Loucy (cell line): ENCODE data around the gene BMERB1.

Source experiments
- H2AFZ ChIP-seq: fragments of 200-600 bp; sonication (generic); 2 replicates; pipeline ENCODE4 v1.6.0; 2016; ENCODE audit warnings: antibody characterized with exemption, mild to moderate bottlenecking, low read length, moderate library complexity
- H3F3A ChIP-seq: fragments of 200-600 bp; 2 replicates; pipeline ENCODE4 v1.6.0; 2016; ENCODE audit warnings: antibody characterized with exemption, low read depth, mild to moderate bottlenecking
- H3K27me3 ChIP-seq: fragments of 200-600 bp; sonication (generic); 2 replicates; pipeline ENCODE4 v1.6.1; 2014; ENCODE audit warnings: low read length, mild to moderate bottlenecking; ENCODE audit not compliant: insufficient read depth, poor library complexity, severe bottlenecking
- H3K36me3 ChIP-seq: fragments of 200-600 bp; sonication (generic); 2 replicates; pipeline ENCODE4 v1.6.1; 2016; ENCODE audit warnings: low read length; ENCODE audit not compliant: insufficient read depth
- H3K4me1 ChIP-seq: fragments of 200-600 bp; sonication (generic); 2 replicates; pipeline ENCODE4 v1.5.1; 2014; ENCODE audit warnings: low read length, mild to moderate bottlenecking; ENCODE audit not compliant: insufficient read depth, poor library complexity, severe bottlenecking
- H3K4me2 ChIP-seq: fragments of 200-600 bp; sonication (generic); 2 replicates; pipeline ENCODE4 v1.6.0; 2014; ENCODE audit warnings: antibody characterized with exemption, low read length, low read depth, mild to moderate bottlenecking; ENCODE audit not compliant: poor library complexity, severe bottlenecking
- H3K4me3 ChIP-seq: fragments of 200-600 bp; sonication (generic); 2 replicates; pipeline ENCODE4 v1.5.1; 2014; ENCODE audit warnings: low read length, mild to moderate bottlenecking, mixed read lengths; ENCODE audit not compliant: poor library complexity, severe bottlenecking
- H3K79me2 ChIP-seq: fragments of 200-600 bp; sonication (generic); 2 replicates; pipeline ENCODE4 v1.6.1; 2014; ENCODE audit warnings: low read length; ENCODE audit not compliant: insufficient read depth
- H3K9ac ChIP-seq: fragments of 200-600 bp; sonication (generic); 2 replicates; pipeline ENCODE4 v1.6.0; 2014; ENCODE audit warnings: mild to moderate bottlenecking, low read depth, low read length, moderate library complexity; ENCODE audit not compliant: poor library complexity, severe bottlenecking
- H3K9me2 ChIP-seq: fragments of 200-600 bp; sonication (generic); replicated peaks from 2 replicates; pipeline ENCODE4 v1.6.1; 2016; ENCODE audit warnings: low read depth, low read length, mixed read lengths
- H3K9me3 ChIP-seq: fragments of 200-600 bp; sonication (generic); 2 replicates; pipeline ENCODE4 v1.6.1; 2014; ENCODE audit warnings: mild to moderate bottlenecking, antibody characterized with exemption, low read length, low read depth; ENCODE audit not compliant: insufficient read depth
- H4K20me1 ChIP-seq: fragments of 200-600 bp; sonication (generic); 2 replicates; pipeline ENCODE4 v1.6.0; 2014; ENCODE audit warnings: antibody characterized with exemption, low read length, mild to moderate bottlenecking; ENCODE audit not compliant: insufficient read depth, poor library complexity, severe bottlenecking
- CTCF ChIP-seq: fragments of 200-600 bp; sonication (generic); conservative IDR thresholded peaks from 2 replicates; pipeline ENCODE4 v1.5.1; 2014; ENCODE audit warnings: mild to moderate bottlenecking, antibody characterized with exemption, low read length
- EZH2phosphoT487 ChIP-seq: fragments of 200-600 bp; IDR thresholded peaks from 2 replicates; pipeline ENCODE4 v1.6.1; 2018; ENCODE audit warnings: antibody characterized with exemption, mild to moderate bottlenecking, moderate library complexity, borderline replicate concordance

The BMERB1 gene

GRCh38 chr16:15597822-15598647, 163.6 kb downstream of the BMERB1 start:
- Histone ChIP-seq H3K9me2 (no peaks in the 10 kb centered on the region), H3K9ac (no peak overlapping the region), H3K27me3 (no peaks in the 10 kb centered on the region), H3K79me2 (no peaks in the 10 kb centered on the region), H4K20me1 (no peaks in the 10 kb centered on the region), H3K4me2 (no peak overlapping the region), H3F3A (no peaks in the 10 kb centered on the region), H3K4me1 (no peaks in the 10 kb centered on the region), H3K9me3 (no peaks in the 10 kb centered on the region), H3K36me3 (peaks cover 43% of the 10 kb centered on the region; the same call in 1 of the 2 replicates), H3K4me3 (no peak overlapping the region), H2AFZ (no peak overlapping the region)
- TF ChIP-seq CTCF (no peak), EZH2phosphoT487 (no peak)

- Histone ChIP-seq H3K9ac (no peak overlapping the region), H3K27me3 (no peaks in the 10 kb centered on the region), H2AFZ (no peak overlapping the region), H3K9me2 (no peaks in the 10 kb centered on the region), H3K4me2 (no peak overlapping the region), H3F3A (no peaks in the 10 kb centered on the region), H3K36me3 (peaks cover 50% of the 10 kb centered on the region; the same call in 1 of the 2 replicates), H3K4me3 (no peak overlapping the region), H4K20me1 (no peaks in the 10 kb centered on the region), H3K9me3 (no peaks in the 10 kb centered on the region), H3K79me2 (no peaks in the 10 kb centered on the region), H3K4me1 (no peaks in the 10 kb centered on the region)
- TF ChIP-seq EZH2phosphoT487 (no peak), CTCF (no peak)
Measured at GRCh38 chr16:15598648-15599190, 164.3 kb downstream of the BMERB1 start.

GRCh38 chr16:15599303-15600070, 165.1 kb downstream of the BMERB1 start:
- no peak overlapping the region for H3K4me2 ChIP-seq
- H2AFZ ChIP-seq = no peak overlapping the region
- H3K9ac ChIP-seq = no peak overlapping the region
- no peaks in the 10 kb centered on the region for H3K27me3 ChIP-seq
- H3K4me1 ChIP-seq = no peaks in the 10 kb centered on the region
- no peaks in the 10 kb centered on the region for H3K9me2 ChIP-seq
- no peaks in the 10 kb centered on the region for H3K79me2 ChIP-seq
- H4K20me1 ChIP-seq = no peaks in the 10 kb centered on the region
- no peak for TF ChIP-seq CTCF
- no peaks in the 10 kb centered on the region for H3F3A ChIP-seq
- peaks cover 54% of the 10 kb centered on the region; the same call in 1 of the 2 replicates for H3K36me3 ChIP-seq
- no peak overlapping the region for H3K4me3 ChIP-seq
- H3K9me3 ChIP-seq = no peaks in the 10 kb centered on the region
